Parathyroid adenoma (tissue), 2 donors: ENCODE measurements around the gene CRACR2A.

Experiments
- H2AFZ ChIP-seq: fragments of 300-600 bp; sonication (generic); one replicate; pipeline ENCODE4 v1.7.0; 2017; ENCODE audit warnings: antibody characterized with exemption, mild to moderate bottlenecking
- H3K27ac ChIP-seq: fragments of 300-600 bp; sonication (generic); one replicate; pipeline ENCODE4 v1.7.0; 2017
- H3K27me3 ChIP-seq: fragments of 300-600 bp; sonication (generic); one replicate; pipeline ENCODE4 v1.7.0; 2017; ENCODE audit warnings: low read length; ENCODE audit not compliant: control insufficient read depth, insufficient read depth
- H3K36me3 ChIP-seq: fragments of 300-600 bp; sonication (generic); one replicate; pipeline ENCODE4 v1.7.0; 2017; ENCODE audit warnings: low read length; ENCODE audit not compliant: control insufficient read depth, insufficient read depth
- H3K4me1 ChIP-seq: fragments of 300-600 bp; sonication (generic); one replicate; pipeline ENCODE4 v1.7.0; 2017; ENCODE audit warnings: control low read depth
- H3K4me2 ChIP-seq: fragments of 300-600 bp; sonication (generic); one replicate; pipeline ENCODE4 v1.7.0; 2017; ENCODE audit warnings: low read length
- H3K4me3 ChIP-seq: fragments of 300-600 bp; sonication (generic); one replicate; pipeline ENCODE4 v1.7.0; 2017; ENCODE audit warnings: low read depth, low read length
- H3K79me2 ChIP-seq: fragments of 300-600 bp; sonication (generic); one replicate; pipeline ENCODE4 v1.7.0; 2017; ENCODE audit warnings: control low read depth
- H3K9ac ChIP-seq: fragments of 300-600 bp; sonication (generic); one replicate; pipeline ENCODE4 v1.7.0; 2017; ENCODE audit warnings: mild to moderate bottlenecking
- H3K9me3 ChIP-seq: fragments of 300-600 bp; sonication (generic); one replicate; pipeline ENCODE4 v1.7.0; 2017; ENCODE audit warnings: low read length; ENCODE audit not compliant: control insufficient read depth
- TF ChIP-seq, protein P1 (sequence below): fragments of 300-600 bp; sonication (generic); IDR thresholded peaks from one replicate; pipeline ENCODE4 v1.7.0; 2017; ENCODE audit warnings: antibody characterized with exemption, mild to moderate bottlenecking
- donor health status: primary hyperparathyroidism.

The CRACR2A gene

DNA sequence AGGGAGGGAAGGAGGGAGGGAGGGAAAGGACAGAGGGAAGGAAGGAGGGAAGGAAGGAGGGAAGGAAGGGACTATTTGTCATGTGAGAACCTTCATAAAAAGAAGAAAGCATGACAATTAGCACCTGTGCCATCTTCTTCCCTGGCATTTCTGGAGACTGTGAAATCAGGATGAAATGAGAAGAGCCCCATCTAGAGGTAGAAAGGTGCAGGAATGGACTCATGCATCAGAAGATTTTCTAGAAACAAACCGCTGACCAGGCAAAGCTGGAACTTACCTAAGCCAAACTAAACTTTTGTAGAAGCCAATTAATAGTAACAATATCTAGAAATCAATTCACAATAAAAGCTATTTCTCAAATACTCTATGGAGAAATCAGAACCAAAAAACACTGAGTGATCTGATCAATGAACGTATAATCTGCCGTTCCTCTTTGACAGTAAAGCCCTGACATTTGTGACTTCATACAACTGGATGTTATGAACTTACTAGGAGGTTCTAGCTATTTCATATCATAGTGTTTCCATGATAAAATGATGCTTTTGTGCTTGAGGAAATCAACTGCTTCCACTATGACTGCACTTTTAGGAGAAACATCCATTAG lies 24.4 kb upstream of the CRACR2A start:
- no peaks in the 10 kb centered on the region for H3K4me1 ChIP-seq
- no peaks in the 10 kb centered on the region for H3K36me3 ChIP-seq
- no peak overlapping the region for H3K9ac ChIP-seq
- no peak overlapping the region for H3K27ac ChIP-seq
- TF ChIP-seq, protein P1, sequence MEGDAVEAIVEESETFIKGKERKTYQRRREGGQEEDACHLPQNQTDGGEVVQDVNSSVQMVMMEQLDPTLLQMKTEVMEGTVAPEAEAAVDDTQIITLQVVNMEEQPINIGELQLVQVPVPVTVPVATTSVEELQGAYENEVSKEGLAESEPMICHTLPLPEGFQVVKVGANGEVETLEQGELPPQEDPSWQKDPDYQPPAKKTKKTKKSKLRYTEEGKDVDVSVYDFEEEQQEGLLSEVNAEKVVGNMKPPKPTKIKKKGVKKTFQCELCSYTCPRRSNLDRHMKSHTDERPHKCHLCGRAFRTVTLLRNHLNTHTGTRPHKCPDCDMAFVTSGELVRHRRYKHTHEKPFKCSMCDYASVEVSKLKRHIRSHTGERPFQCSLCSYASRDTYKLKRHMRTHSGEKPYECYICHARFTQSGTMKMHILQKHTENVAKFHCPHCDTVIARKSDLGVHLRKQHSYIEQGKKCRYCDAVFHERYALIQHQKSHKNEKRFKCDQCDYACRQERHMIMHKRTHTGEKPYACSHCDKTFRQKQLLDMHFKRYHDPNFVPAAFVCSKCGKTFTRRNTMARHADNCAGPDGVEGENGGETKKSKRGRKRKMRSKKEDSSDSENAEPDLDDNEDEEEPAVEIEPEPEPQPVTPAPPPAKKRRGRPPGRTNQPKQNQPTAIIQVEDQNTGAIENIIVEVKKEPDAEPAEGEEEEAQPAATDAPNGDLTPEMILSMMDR = peak; percentile 59
- H3K4me3 ChIP-seq = no peak overlapping the region
- H3K9me3 ChIP-seq = no peaks in the 10 kb centered on the region
- H3K79me2 ChIP-seq = no peaks in the 10 kb centered on the region
- H3K27me3 ChIP-seq = no peaks in the 10 kb centered on the region
- no peak overlapping the region for H3K4me2 ChIP-seq
- no peak overlapping the region for H2AFZ ChIP-seq

DNA sequence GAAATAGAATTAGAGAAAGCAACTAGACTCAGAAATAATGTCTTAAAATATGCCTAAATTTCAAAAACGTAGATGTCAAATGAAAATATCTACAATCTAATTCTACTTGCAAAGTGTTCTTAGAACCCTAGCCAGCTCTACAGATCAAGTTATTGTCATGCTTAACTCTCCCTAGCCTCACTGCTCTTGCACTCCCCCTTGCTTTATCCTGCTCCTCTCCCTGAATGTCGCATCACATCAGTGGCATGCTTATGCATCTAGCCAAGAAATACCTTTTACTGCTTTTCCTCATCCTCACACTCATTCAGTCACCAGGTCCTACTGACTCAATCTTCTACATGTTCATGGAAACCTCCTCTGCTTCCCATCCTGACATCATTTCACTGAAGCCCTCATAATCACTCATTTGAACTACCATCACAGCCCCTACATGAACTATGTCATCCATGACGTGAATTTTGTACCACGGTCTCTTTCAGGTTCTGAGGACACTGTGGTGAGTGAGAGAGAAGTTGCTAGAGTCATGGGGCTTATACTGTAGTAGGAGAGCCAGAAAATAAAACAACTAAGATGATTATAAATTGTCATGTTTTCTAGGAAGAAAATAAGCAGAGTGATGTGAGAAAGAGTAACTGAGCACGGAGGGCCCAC lies 22.6 kb upstream of the CRACR2A start:
- no peaks in the 10 kb centered on the region for H3K36me3 ChIP-seq
- TF ChIP-seq, protein P1 = no peak
- no peak overlapping the region for H3K9ac ChIP-seq
- no peak overlapping the region for H2AFZ ChIP-seq
- H3K9me3 ChIP-seq = no peaks in the 10 kb centered on the region
- H3K4me3 ChIP-seq = no peak overlapping the region
- H3K27ac ChIP-seq = no peak overlapping the region
- no peaks in the 10 kb centered on the region for H3K79me2 ChIP-seq
- no peaks in the 10 kb centered on the region for H3K27me3 ChIP-seq
- no peak overlapping the region for H3K4me2 ChIP-seq
- no peaks in the 10 kb centered on the region for H3K4me1 ChIP-seq

DNA sequence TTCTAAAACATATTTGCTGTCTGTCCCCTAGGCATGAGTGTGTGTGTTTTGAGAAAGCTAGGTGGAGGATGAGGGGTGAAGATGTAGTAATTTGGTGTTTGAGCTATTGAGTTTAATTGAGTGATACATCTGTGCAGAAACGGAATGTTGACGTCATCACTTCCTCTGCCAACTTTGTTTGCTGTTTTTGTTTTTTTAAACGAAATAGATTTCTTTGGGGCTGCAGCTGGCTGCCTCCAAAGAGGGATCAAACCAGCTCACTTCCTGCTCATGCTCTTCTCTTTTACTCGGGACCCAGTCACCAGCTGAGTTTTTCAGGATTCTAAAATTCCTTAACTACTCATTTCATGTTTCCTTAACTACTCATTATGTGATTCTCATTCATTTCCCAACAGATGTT lies 19.5 kb upstream of the CRACR2A start:
- no peak overlapping the region for H3K4me2 ChIP-seq
- no peaks in the 10 kb centered on the region for H3K27me3 ChIP-seq
- no peak overlapping the region for H2AFZ ChIP-seq
- no peaks in the 10 kb centered on the region for H3K79me2 ChIP-seq
- H3K9me3 ChIP-seq = no peaks in the 10 kb centered on the region
- no peak overlapping the region for H3K4me3 ChIP-seq
- no peak overlapping the region for H3K9ac ChIP-seq
- H3K36me3 ChIP-seq = no peaks in the 10 kb centered on the region
- TF ChIP-seq, protein P1 = no peak
- no peaks in the 10 kb centered on the region for H3K4me1 ChIP-seq
- H3K27ac ChIP-seq = no peak overlapping the region

DNA sequence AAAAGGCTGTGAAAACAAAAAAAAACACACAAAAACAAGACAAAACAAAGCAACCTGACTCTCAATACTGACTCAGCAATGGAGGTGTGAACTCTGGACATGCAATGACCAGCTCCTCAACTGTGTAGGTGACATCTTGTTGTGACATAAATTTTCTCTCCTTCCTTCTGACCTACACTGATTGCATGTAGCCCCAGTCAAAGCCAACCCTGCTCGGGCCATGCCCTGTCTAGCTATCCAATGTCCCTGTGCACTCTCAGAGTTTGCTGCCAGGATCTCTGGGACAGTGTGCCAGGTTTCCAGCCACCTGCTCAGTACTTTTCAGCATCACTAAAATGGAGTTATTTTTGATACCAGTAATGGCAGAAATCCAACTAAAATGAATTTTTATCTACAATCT lies 18.9 kb upstream of the CRACR2A start:
- Histone ChIP-seq H3K79me2 (no peaks in the 10 kb centered on the region), H2AFZ (no peak overlapping the region), H3K27me3 (no peaks in the 10 kb centered on the region), H3K4me1 (no peaks in the 10 kb centered on the region), H3K9me3 (no peaks in the 10 kb centered on the region), H3K9ac (no peak overlapping the region), H3K27ac (no peak overlapping the region), H3K4me3 (no peak overlapping the region), H3K4me2 (no peak overlapping the region), H3K36me3 (no peaks in the 10 kb centered on the region)
- TF ChIP-seq, protein P1 = no peak

DNA sequence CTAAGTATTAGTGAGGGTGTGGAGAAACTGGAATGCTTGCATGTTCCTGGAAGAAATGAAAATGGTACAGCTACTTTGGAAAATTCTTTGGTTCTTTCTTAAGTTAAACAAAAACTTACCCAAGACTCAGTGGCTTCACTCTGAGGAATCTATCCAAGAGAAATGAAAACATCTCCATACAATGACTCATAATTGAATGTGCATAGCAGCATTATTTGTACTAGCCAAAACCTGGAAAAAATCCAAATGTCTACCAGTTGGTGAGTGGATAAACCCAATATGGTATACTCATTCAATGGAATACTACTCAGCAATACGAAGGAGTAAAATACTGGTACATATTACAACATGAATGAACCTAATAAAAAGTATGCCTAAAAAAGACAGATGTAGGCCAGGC lies 18.0 kb upstream of the CRACR2A start:
- Histone ChIP-seq H3K4me1 (no peaks in the 10 kb centered on the region), H3K36me3 (no peaks in the 10 kb centered on the region), H3K4me3 (no peak overlapping the region), H3K9me3 (no peaks in the 10 kb centered on the region), H3K27me3 (no peaks in the 10 kb centered on the region), H3K27ac (no peak overlapping the region), H2AFZ (no peak overlapping the region), H3K79me2 (no peaks in the 10 kb centered on the region), H3K4me2 (no peak overlapping the region), H3K9ac (no peak overlapping the region)
- TF ChIP-seq, protein P1 = no peak
